ENCODE results near the gene MS4A3. TPM values are rescaled to one million over a fixed set of nuclear protein-coding genes. Genes with fewer than 3 reads are reported as not detected.
"Not testable (repeated sequence)": the region's sequence is repeated elsewhere in the genome, so short reads cannot be mapped to it uniquely, and the experiment has no call there.

Gene MS4A3
- total RNA-seq, 4 donors from 2014 or later, result not detected

- Histone ChIP-seq H3K9me3 (no peaks in the 10 kb centered on the region), H3K27me3 (no peaks in the 10 kb centered on the region), H3K4me1 (no peaks in the 10 kb centered on the region), H3K4me3 (no peak within 1 kb of the TSS), H3K36me3 (no peaks in the 10 kb centered on the region), H3K27ac (no peak within 1 kb of the TSS)
- TF ChIP-seq POLR2A (IDR thresholded peaks at IDR 0.05) (no peak), EP300 (IDR thresholded peaks at IDR 0.05) (no peak), CTCF (IDR thresholded peaks at IDR 0.05) (no peak), POLR2AphosphoS5 (IDR thresholded peaks at IDR 0.05) (no peak)
- 73 to 100% methylated on average over 1 of the region's 1 CpG for WGBS, 2 donors (ENCODE audit: low coverage in 1 of 2)
- ATAC-seq, result no peak
These were observed 31.9 kb downstream of the MS4A3 start, which contains the start of gene MS4A2 for GRCh38 chr11:60088364-60088763. MS4A2 (plus strand) TSS chr11:60088664; CDS start chr11:60088766, 102 bp downstream.

- Histone ChIP-seq H3K36me3 (no peaks in the 10 kb centered on the region), H3K9me3 (no peaks in the 10 kb centered on the region), H3K27ac (no peak overlapping the region), H3K27me3 (no peaks in the 10 kb centered on the region), H3K4me3 (no peak overlapping the region), H3K4me1 (no peaks in the 10 kb centered on the region)
- no peak for ATAC-seq
- TF ChIP-seq POLR2AphosphoS5 (IDR thresholded peaks at IDR 0.05) (no peak), POLR2A (IDR thresholded peaks at IDR 0.05) (no peak), CTCF (IDR thresholded peaks at IDR 0.05) (no peak), EP300 (IDR thresholded peaks at IDR 0.05) (no peak)
- 48 to 55% methylated on average over 4 of the region's 4 CpGs for WGBS, 2 donors (ENCODE audit: low coverage in 1 of 2)
These were observed 39.1 kb downstream of the MS4A3 start for GRCh38 chr11:60095477-60096120.

- no peak overlapping the region for H3K27ac ChIP-seq
- H3K36me3 ChIP-seq, result no peaks in the 10 kb centered on the region
- no peaks in the 10 kb centered on the region for H3K9me3 ChIP-seq
- no peaks in the 10 kb centered on the region for H3K4me1 ChIP-seq
- H3K27me3 ChIP-seq, result no peaks in the 10 kb centered on the region
- no peak for ATAC-seq
- TF ChIP-seq CTCF (IDR thresholded peaks at IDR 0.05) (no peak), EP300 (IDR thresholded peaks at IDR 0.05) (no peak), POLR2A (IDR thresholded peaks at IDR 0.05) (no peak), POLR2AphosphoS5 (IDR thresholded peaks at IDR 0.05) (no peak)
- no peak overlapping the region for H3K4me3 ChIP-seq
- 91 to 100% methylated on average over 1 of the region's 1 CpG for WGBS, 2 donors (ENCODE audit: low coverage in 1 of 2)
These were observed 40.7 kb downstream of the MS4A3 start for GRCh38 chr11:60097189-60097588.

GRCh38 chr11:60098508-60098907 lies 42.0 kb downstream of the MS4A3 start:
- H3K4me1 ChIP-seq, result no peaks in the 10 kb centered on the region
- H3K4me3 ChIP-seq, result no peak overlapping the region
- no peaks in the 10 kb centered on the region for H3K36me3 ChIP-seq
- TF ChIP-seq CTCF (IDR thresholded peaks at IDR 0.05) (no peak), POLR2AphosphoS5 (IDR thresholded peaks at IDR 0.05) (no peak), EP300 (IDR thresholded peaks at IDR 0.05) (no peak), POLR2A (IDR thresholded peaks at IDR 0.05) (no peak)
- H3K27me3 ChIP-seq, result no peaks in the 10 kb centered on the region
- ATAC-seq, result no peak
- no peaks in the 10 kb centered on the region for H3K9me3 ChIP-seq
- H3K27ac ChIP-seq, result no peak overlapping the region

- ATAC-seq, result no peak
- no peak for TF ChIP-seq POLR2AphosphoS5 (IDR thresholded peaks at IDR 0.05)
- TF ChIP-seq EP300 (IDR thresholded peaks at IDR 0.05), result no peak
- TF ChIP-seq CTCF (IDR thresholded peaks at IDR 0.05), result no peak
- TF ChIP-seq POLR2A (IDR thresholded peaks at IDR 0.05), result no peak
- no peaks in the 10 kb centered on the region for H3K4me1 ChIP-seq
- 61 to 86% methylated on average over 1 of the region's 1 CpG for WGBS, 2 donors (ENCODE audit: low coverage in 1 of 2)
- no peaks in the 10 kb centered on the region for H3K27me3 ChIP-seq
- no peaks in the 10 kb centered on the region for H3K36me3 ChIP-seq
- H3K4me3 ChIP-seq, result no peak overlapping the region
- no peaks in the 10 kb centered on the region for H3K9me3 ChIP-seq
- H3K27ac ChIP-seq, result no peak overlapping the region
These were observed 44.1 kb downstream of the MS4A3 start for GRCh38 chr11:60100516-60100915.

GRCh38 chr11:60101368-60101767 lies 44.9 kb downstream of the MS4A3 start:
- ATAC-seq, H3K36me3 ChIP-seq, H3K27ac ChIP-seq, H3K9me3 ChIP-seq, H3K4me3 ChIP-seq, H3K27me3 ChIP-seq, H3K4me1 ChIP-seq: not testable (repeated sequence)
- 77 to 84% methylated on average over 11 of the region's 11 CpGs for WGBS, 2 donors (ENCODE audit: low coverage in 1 of 2)

- not testable (repeated sequence) for H3K4me3 ChIP-seq, H3K27me3 ChIP-seq, H3K4me1 ChIP-seq, H3K9me3 ChIP-seq, H3K36me3 ChIP-seq, ATAC-seq, H3K27ac ChIP-seq
- WGBS, 2 donors (ENCODE audit: low coverage in 1 of 2), result 78 to 81% methylated on average over 4 to 8 of the region's 8 CpGs
These were observed 48.1 kb downstream of the MS4A3 start for GRCh38 chr11:60104471-60105115.
